Measurements from ENCODE around the gene VTN. TPM values are rescaled to one million over a fixed set of nuclear protein-coding genes. Genes with fewer than 3 reads are reported as not detected.

The VTN gene
- total and polyA plus RNA-seq, 2 donors (not counting 1 experiment from before 2014, with no cell fraction given), result 0.34 to 0.36 TPM

GRCh38 chr17:28404007-28404406, 33.9 kb upstream of the VTN start:
- H3K9me3 ChIP-seq (ENCODE audit: control extremely low read depth in 1 of 3, control insufficient read depth in 2 of 3, insufficient read depth in 1 of 3, low read length in 2 of 3), result peaks cover 0 to 4% (median 0%) of the 10 kb centered on the region in 3 donors
- H4K20me1 ChIP-seq (ENCODE audit: control insufficient read depth, insufficient read depth, low read length, poor library complexity, severe bottlenecking), result no peaks in the 10 kb centered on the region
- ATAC-seq (ENCODE audit: low read depth) (no peak), DNase-seq (no peak)
- H3K79me2 ChIP-seq (ENCODE audit: control insufficient read depth, insufficient read depth, low read length), result no peaks in the 10 kb centered on the region
- TF ChIP-seq CTCF (IDR thresholded peaks at IDR 0.05), result no peak
- no peak for TF ChIP-seq EZH2 (IDR thresholded peaks at IDR 0.05; ENCODE audit: borderline replicate concordance, insufficient read depth, low read depth, low read length, poor library complexity, severe bottlenecking)
- H3K4me1 ChIP-seq (ENCODE audit: control insufficient read depth in 2 of 2, insufficient read depth in 2 of 2, low read length in 2 of 2), result peaks cover 8 to 12% of the 10 kb centered on the region in 2 donors
- intact Hi-C loops (cut with micrococcal nuclease), result no loop called here
- H3K9ac ChIP-seq (ENCODE audit: low read length), result no peak overlapping the region
- H3K27ac Mint-ChIP-seq, result no peak overlapping the region
- WGBS (ENCODE audit: insufficient coverage), result 67% methylated on average over 1 of the region's 2 CpGs
- H3K36me3 ChIP-seq (replicated peaks in 1 of 2; ENCODE audit: control extremely low read depth in 1 of 2, control insufficient read depth in 1 of 2, extremely low read depth in 1 of 2, insufficient read depth in 2 of 2, low read length in 1 of 2), result no peaks in the 10 kb centered on the region
- no peaks in the 10 kb centered on the region for H3K27me3 ChIP-seq (replicated peaks in 1 of 4; ENCODE audit: control extremely low read depth in 1 of 4, control insufficient read depth in 3 of 4, insufficient read depth in 4 of 4, low read length in 3 of 4)
- peaks cover 10% of the 10 kb centered on the region for H3K4me1 Mint-ChIP-seq
- POLR2A ChIA-PET, result no interaction called here
- H3K4me2 ChIP-seq (replicated peaks; ENCODE audit: low read depth, low read length, poor library complexity, severe bottlenecking), result no peak overlapping the region
- H3K4me3 ChIP-seq (ENCODE audit: control extremely low read depth in 1 of 5, extremely low read depth in 1 of 5, insufficient read depth in 1 of 5, low read depth in 2 of 5, low read length in 4 of 5), result no peak overlapping the region
- no peak overlapping the region for H3K27ac ChIP-seq (ENCODE audit: low read length in 2 of 2)
- no peak overlapping the region for H2AFZ ChIP-seq (ENCODE audit: insufficient read depth, low read depth, low read length, poor library complexity, severe bottlenecking)
- CTCF ChIA-PET, result interaction anchor here (1.5 kb wide), 1 partner anchor 12 kb away, joined by 11 read pairs; no protein-coding TSS in a partner anchor
- H3K9me3 Mint-ChIP-seq (ENCODE audit: insufficient read depth), result no peaks in the 10 kb centered on the region
- peaks cover 7% of the 10 kb centered on the region for H3K27me3 Mint-ChIP-seq
- peak overlapping the region; percentile 56 for H3K4me3 Mint-ChIP-seq

- 100% methylated on average over 6 of the region's 6 CpGs for WGBS (ENCODE audit: insufficient coverage)
- peaks cover 0 to 4% (median 0%) of the 10 kb centered on the region in 3 donors for H3K9me3 ChIP-seq (ENCODE audit: control extremely low read depth in 1 of 3, control insufficient read depth in 2 of 3, insufficient read depth in 1 of 3, low read length in 2 of 3)
- Mint-ChIP-seq H3K27me3 (no peaks in the 10 kb centered on the region), H3K4me3 (no peak overlapping the region), H3K4me1 (peaks cover 13% of the 10 kb centered on the region), H3K9me3 (ENCODE audit: insufficient read depth) (no peaks in the 10 kb centered on the region), H3K27ac (no peak overlapping the region)
- H3K27me3 ChIP-seq (replicated peaks in 1 of 4; ENCODE audit: control extremely low read depth in 1 of 4, control insufficient read depth in 3 of 4, insufficient read depth in 4 of 4, low read length in 3 of 4), result no peaks in the 10 kb centered on the region
- no peak overlapping the region for H2AFZ ChIP-seq (ENCODE audit: insufficient read depth, low read depth, low read length, poor library complexity, severe bottlenecking)
- DNase-seq, result no peak
- H3K9ac ChIP-seq (ENCODE audit: low read length), result no peak overlapping the region
- intact Hi-C loops (cut with micrococcal nuclease), result no loop called here
- no peak overlapping the region for H3K27ac ChIP-seq (ENCODE audit: low read length in 2 of 2)
- ChIA-PET CTCF (no interaction called here), POLR2A (no interaction called here)
- H3K36me3 ChIP-seq (replicated peaks in 1 of 2; ENCODE audit: control extremely low read depth in 1 of 2, control insufficient read depth in 1 of 2, extremely low read depth in 1 of 2, insufficient read depth in 2 of 2, low read length in 1 of 2), result no peaks in the 10 kb centered on the region
- no peaks in the 10 kb centered on the region for H3K79me2 ChIP-seq (ENCODE audit: control insufficient read depth, insufficient read depth, low read length)
- no peak for ATAC-seq (ENCODE audit: low read depth)
- H3K4me3 ChIP-seq (ENCODE audit: control extremely low read depth in 1 of 5, extremely low read depth in 1 of 5, insufficient read depth in 1 of 5, low read depth in 2 of 5, low read length in 4 of 5), result no peak overlapping the region
- no peak overlapping the region for H3K4me2 ChIP-seq (replicated peaks; ENCODE audit: low read depth, low read length, poor library complexity, severe bottlenecking)
- TF ChIP-seq EZH2 (IDR thresholded peaks at IDR 0.05; ENCODE audit: borderline replicate concordance, insufficient read depth, low read depth, low read length, poor library complexity, severe bottlenecking), result no peak
- no peak for TF ChIP-seq CTCF (IDR thresholded peaks at IDR 0.05)
- H4K20me1 ChIP-seq (ENCODE audit: control insufficient read depth, insufficient read depth, low read length, poor library complexity, severe bottlenecking), result no peaks in the 10 kb centered on the region
- H3K4me1 ChIP-seq (ENCODE audit: control insufficient read depth in 2 of 2, insufficient read depth in 2 of 2, low read length in 2 of 2), result peaks cover 8 to 12% of the 10 kb centered on the region in 2 donors
These were observed 32.7 kb upstream of the VTN start for GRCh38 chr17:28402844-28403243.
